ENCODE data around the gene PIERCE2.
A peak's percentile ranks its signal among the peaks of the same experiment; 100 is the strongest.
"Not testable (repeated sequence)": the region's sequence is repeated elsewhere in the genome, so short reads cannot be mapped to it uniquely, and the experiment has no call there.

Gene PIERCE2

DNA sequence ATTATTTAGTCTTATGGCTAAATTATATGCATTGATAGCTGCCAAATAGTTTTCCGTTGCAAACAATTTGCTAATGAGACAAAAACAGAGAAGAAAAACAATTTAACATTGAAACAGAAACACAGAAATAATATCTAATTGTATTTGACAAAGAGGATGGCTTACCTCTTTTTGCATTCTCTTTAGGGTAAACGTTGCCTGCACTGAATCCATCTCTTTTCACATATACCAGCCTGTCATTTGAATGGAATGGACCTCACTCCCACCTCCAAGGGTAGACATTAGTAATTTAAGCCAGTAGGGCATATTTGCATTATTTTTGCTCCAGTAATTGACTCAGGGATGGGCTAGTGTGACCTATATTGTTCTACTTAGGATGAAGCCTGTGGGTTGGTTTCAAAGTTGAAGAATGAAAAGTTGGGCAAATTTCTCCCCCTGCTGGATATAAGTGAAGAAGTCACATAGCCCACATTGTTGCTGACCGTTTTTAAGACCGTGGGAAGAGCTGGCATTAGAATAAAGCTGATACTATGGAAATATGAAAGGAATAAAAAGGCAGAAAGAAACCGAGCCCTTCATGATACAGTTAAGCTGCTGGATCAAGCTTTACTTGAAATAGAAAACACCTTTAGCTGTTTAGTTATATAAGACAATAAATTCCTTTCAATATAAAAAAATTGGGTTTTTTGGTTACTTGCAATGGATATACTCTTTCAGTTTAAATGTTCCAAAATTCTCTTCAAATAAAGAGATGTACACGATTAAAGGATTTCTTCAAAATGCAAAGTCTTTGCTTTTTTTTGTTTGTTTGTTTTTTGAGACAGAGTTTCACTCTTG, 26.9 kb downstream of the PIERCE2 start:
- peak; percentile 11 for DNase-seq (ENCODE audit: low spot score)

GRCh38 chr15:55443141-55443540, 34.8 kb downstream of the PIERCE2 start:
- DNase-seq (ENCODE audit: low spot score): not testable (repeated sequence)

GRCh38 chr15:55445936-55446335, 37.6 kb downstream of the PIERCE2 start:
- not testable (repeated sequence) for DNase-seq (ENCODE audit: low spot score)

DNA sequence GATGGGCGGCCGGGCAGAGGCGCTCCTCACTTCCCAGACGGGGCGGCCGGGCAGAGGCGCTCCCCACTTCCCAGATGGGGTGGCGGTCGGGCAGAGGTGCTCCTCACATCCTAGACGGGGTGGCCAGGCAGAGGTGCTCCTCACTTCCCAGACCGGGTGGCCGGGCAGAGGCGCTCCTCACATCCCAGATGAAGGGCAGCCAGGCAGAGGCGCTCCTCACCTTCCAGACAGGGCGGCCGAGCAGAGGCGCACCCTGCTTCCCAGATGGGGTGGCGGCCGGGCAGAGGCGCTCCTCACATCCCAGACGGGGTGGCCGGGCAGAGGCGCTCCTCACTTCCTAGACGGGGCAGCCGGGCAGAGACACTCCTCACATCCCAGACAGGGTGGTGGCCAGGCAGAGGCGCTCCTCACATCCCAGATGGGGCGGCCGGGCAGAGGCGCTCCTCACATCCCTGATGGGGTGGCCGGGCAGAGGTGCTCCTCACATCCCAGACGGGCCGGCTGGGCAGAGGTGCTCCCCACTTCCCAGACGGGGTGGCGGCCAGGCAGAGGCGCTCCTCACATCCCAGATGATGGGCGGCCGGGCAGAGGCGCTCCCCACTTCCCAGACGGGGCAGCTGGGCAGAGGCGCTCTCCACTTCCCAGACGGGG, 38.2 kb downstream of the PIERCE2 start:
- not testable (repeated sequence) for DNase-seq (ENCODE audit: low spot score)

DNA sequence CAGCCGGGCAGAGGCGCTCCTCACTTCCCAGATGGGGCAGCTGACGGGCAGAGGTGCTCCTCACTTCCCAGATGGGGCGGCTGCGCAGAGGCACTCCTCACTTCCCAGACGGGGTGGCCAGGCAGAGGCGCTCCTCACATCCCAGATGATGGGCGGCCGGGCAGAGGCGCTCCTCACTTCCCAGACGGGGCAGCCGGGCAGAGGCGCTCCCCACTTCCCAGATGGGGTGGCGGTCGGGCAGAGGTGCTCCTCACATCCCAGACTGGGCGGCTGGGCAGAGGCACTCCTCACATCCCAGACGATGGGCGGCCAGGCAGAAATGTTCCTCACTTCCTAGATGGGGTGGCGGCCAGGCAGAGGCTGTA, 38.7 kb downstream of the PIERCE2 start:
- not testable (repeated sequence) for DNase-seq (ENCODE audit: low spot score)

- no peak for DNase-seq (ENCODE audit: low spot score)
These were observed 49.2 kb downstream of the PIERCE2 start for GRCh38 chr15:55457401-55458022.

- DNase-seq (ENCODE audit: low spot score): no peak
These were observed 53.2 kb downstream of the PIERCE2 start for GRCh38 chr15:55461447-55461846.

DNA sequence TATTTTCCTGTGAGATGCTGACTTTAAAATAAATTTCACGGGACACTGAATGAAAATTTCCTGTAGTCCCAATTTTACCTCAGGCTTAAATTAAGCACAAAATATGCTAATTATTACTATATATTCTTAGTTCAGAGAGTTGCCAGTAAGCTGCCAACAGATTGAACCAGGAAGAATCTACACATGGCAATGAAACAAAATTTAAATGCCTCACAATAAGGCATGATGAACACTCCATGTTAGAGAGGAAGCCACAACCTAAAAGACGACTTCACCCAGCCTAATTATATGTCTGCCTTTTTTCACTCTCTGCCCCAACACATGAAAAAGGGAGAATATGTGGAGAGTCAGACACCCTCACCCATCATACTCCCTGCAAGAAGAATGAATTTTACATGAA, 60.0 kb downstream of the PIERCE2 start:
- no peak for DNase-seq (ENCODE audit: low spot score)

All from germinal center (tissue), 1 donor.